WI38 (cell line): ENCODE measurements around the gene RNF150.

Source experiments
- H3K4me3 ChIP-seq: 2 replicates; pipeline ENCODE4 v1.5.1; 2011; ENCODE audit warnings: low read depth, mild to moderate bottlenecking, control low read depth, low read length
- CTCF ChIP-seq: IDR thresholded peaks from 2 replicates; pipeline ENCODE4 v1.5.1; 2012; ENCODE audit warnings: low read depth, mild to moderate bottlenecking, control low read depth, low read length

RNF150 gene

DNA sequence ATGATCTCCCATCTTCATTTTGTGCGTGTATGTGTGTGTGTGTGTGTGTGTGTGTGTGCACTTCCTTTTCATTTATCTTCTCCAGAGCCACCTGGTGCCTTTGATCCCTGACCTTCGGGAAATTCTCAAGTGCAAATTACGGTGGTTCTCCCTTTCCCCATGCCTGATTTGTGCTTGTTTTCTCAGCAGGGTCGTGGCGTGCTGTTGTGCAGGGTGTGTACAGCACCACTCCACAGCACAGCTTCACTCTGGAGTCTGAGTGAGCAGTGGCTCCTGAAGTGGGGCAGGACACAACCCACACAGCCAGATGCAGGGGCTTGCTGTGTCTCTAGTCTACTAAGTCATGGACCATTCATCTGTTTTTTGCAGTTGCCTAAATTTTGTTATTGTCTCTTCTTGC lies 262.8 kb downstream of the RNF150 start:
- TF ChIP-seq CTCF: no peak
- no peak overlapping the region for H3K4me3 ChIP-seq

- no peak for TF ChIP-seq CTCF
These were observed 263.8 kb downstream of the RNF150 start for GRCh38 chr4:140869446-140869845.

DNA sequence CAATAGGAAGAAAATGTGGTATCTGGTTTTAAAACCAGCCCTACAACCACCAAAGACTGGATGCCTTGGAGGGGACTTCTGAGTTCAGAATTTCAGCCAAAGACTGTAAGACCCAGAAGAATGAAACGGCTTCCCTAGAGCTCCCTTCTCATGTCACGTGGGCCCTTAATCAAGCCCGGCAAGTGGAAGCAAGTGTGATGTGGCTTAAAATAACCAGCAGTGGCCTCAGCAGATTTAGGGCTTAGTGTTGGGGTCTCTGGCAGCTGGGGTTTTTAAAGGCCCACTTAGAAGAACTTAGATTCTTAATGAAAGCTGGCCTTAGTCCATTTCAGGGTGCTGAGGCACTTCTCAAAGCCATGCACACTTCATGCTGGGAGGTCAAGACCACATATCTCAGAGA lies 265.9 kb downstream of the RNF150 start:
- no peak for TF ChIP-seq CTCF
- H3K4me3 ChIP-seq: no peak overlapping the region

More at GRCh38 chr4:140869446-140869845, 263.8 kb downstream of the RNF150 start:
- H3K4me3 ChIP-seq: no peak overlapping the region

GRCh38 chr4:140866492-140867005 lies 266.7 kb downstream of the RNF150 start:
- no peak for TF ChIP-seq CTCF
- H3K4me3 ChIP-seq: no peak overlapping the region

DNA sequence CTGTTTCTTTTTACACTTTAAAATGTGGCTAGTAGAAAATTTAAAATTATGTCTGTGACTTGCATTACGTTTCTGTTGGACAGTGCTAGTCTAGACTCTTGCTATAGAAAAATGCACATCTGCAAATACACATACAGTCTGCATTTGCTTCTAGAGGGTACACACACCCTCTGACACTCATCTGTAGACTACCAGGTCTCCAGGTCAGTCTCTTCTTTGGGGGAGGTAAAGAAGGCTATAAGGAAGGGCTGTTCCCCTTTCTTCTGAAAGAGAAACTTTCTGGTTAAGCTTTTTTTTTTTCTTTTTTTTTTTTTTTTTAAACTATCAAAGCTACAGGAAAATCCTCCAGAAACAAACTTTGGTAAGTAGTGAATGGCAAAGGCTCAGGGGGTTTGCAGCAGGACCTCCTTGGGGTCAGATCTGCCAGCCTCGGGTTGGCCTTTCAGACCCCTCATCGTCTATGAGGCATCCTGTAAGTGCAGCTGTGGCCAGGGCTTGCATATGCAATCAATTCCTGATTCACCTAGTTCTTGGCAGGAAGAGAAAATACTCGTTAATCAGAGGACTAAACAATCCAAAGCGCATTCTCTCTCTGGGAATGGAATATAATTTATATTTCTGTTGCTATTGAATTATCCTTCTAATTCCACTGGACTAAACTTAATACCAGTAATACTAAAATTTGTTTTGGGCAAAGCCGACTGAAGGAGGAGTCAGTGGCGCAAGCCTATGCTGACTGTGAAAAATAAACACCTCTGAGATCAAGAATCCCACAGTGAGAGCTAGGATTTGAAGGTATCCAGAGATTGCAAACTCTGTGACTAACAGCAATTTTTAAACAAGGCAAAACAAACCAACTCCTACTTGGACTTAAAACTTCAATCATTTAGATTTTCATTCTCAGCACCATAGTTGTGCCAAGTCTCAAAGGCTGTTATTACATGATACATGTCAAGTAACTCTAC lies 267.7 kb downstream of the RNF150 start:
- no peak overlapping the region for H3K4me3 ChIP-seq

DNA sequence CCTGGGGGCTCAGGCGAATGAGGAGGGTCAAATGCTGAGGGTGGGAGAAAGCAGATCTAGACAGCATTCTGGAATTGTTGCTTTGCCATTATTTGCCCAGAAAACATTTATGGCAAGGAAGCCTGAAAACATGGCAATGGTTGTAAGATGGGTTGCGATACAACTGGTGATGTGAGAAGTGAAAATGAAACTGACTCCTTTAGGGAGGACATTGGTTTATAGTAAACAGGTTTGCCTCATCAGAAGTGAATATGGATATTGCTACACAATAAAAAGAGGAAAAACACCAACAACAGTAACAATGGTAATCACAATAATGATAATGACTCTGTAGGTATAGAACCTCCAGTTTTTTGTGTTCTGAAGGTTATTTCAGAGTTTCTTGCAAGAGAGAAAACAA lies 270.1 kb downstream of the RNF150 start:
- no peak overlapping the region for H3K4me3 ChIP-seq
- TF ChIP-seq CTCF: no peak

More for the DNA sequence above, 267.7 kb downstream of the RNF150 start:
- no peak for TF ChIP-seq CTCF

DNA sequence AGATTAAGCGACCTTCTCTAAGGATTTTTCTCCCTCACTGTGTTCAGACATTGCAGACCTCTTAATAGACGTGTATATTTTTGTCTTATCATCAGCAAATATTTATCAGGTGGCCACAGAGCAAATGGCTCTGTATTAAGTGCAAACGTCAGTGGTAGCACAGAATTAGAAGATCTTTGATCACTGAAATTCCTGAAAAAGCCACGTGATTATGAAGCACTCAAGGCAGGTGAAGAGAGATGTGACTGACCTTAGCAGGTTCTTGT lies 271.2 kb downstream of the RNF150 start:
- TF ChIP-seq CTCF: no peak
- H3K4me3 ChIP-seq: no peak overlapping the region
